Measurements from ENCODE around the gene PDE9A.

Gene PDE9A

DNA sequence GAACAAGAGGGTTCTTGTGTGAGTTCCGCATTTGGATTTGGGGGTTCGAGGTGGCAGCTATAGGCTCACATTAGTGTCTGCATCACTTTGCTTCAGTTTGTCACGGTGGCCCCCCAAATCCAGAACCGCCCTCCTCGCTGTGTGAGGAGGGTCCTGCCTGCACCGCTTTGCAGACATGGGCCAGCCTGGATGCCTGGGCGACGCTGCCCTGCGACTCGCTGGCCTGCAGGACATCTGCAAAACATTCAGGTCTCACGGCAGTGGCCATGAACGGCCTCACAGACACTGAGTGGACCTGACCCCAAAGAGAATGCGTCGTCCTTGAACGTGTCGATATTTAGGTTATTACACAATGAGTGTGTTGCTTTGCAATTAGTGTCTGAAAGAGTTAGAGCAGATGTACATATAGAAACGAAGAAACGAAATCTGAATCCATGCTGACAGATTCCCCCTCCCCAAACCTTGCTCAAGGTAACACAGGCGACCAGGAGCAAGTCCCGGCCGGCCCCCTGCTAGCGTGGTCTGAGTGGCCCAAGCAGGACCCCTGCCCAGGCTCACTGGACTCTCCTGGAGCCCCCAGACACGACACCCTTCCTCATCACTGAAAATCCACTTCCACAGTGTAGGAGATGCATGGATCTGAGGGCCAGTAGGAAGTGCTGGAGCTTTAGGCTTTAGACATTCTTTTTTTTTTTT lies 20.4 kb downstream of the PDE9A start:
- DNase-seq, result no peak

- no peak for DNase-seq
Observed at GRCh38 chr21:42674351-42674940, 21.0 kb downstream of the PDE9A start.

DNA sequence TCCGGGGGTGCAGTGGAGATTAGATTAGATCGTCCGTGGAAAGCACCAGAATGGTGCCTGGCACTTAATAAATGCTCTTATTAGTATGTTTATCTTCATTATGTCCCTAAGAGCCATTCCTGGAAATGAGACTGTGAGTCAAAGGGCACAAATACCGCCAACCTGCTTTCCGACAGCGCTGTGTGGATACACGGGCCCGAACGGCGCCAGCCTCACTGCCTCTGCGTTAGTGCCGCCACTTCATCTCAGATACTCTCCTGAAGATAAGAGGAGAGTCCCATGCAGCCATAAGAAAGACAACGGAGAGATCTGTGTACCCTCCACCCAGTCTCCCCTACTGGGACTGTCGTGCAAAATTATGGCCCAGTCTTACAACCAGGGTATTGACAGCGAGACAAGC lies 22.0 kb downstream of the PDE9A start:
- no peak for DNase-seq

GRCh38 chr21:42676808-42677207 lies 23.4 kb downstream of the PDE9A start:
- no peak for DNase-seq

GRCh38 chr21:42677339-42678321 lies 24.2 kb downstream of the PDE9A start:
- DNase-seq, result no peak

GRCh38 chr21:42678618-42679295 lies 25.3 kb downstream of the PDE9A start:
- no peak for DNase-seq

DNA sequence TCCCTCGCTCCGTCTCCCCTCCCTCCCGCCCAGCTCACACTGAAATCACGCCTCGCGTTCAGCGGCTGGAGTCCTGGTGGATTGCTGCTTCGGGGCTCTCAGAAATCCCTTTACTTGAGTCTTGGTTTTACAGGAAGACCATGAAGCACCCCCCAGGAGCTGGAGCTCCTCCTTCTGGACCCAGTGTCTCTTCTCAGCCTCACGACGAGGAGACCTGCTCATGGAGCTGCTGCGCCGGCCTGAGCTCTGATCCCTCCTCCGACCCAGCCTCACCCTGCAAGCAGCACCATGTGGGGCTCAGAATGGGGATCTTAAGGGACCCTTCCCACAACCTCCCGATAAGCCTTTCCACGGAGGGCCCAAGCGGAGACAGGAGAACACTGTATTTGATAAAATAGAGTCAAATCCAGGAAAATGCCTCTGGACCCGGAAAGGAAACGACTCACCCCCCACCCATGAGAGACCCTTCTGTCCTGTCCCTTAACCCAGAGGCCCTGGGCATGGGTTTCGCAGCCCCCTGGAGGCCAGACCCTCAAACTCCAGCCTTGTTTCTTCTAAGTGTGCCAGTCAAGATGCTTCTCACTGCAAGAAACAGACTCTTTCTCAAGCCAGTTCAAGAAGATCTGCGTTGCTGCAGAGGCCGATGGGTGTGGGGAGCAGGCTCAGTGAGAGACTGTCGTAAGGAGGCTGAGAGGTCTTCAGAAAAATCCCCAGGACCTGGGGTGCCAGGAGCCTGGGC lies 26.1 kb downstream of the PDE9A start:
- DNase-seq, result no peak

GRCh38 chr21:42680058-42680330 lies 26.6 kb downstream of the PDE9A start:
- DNase-seq, result no peak

DNA sequence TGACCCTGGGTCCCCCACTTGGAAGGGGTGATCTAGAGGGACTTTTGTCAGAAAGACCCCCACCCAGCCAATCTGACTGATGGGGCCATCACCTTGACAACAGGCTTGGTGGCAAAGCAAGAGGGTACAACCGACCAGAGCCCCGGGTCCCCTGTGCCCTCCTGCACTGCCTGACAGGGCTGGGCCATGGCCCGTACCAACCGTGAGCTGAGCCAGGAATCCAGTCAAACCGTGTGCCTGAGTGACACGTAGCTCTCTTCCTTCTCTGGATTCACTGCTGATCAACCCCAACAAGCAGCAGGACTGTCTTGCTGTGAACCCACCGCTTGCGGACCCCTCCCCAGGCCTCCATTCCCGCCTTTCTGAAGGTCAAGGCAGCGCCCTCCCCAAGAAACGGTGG lies 27.0 kb downstream of the PDE9A start:
- no peak for DNase-seq

- no peak for DNase-seq
Observed at GRCh38 chr21:42681296-42682206, 28.1 kb downstream of the PDE9A start.

DNA sequence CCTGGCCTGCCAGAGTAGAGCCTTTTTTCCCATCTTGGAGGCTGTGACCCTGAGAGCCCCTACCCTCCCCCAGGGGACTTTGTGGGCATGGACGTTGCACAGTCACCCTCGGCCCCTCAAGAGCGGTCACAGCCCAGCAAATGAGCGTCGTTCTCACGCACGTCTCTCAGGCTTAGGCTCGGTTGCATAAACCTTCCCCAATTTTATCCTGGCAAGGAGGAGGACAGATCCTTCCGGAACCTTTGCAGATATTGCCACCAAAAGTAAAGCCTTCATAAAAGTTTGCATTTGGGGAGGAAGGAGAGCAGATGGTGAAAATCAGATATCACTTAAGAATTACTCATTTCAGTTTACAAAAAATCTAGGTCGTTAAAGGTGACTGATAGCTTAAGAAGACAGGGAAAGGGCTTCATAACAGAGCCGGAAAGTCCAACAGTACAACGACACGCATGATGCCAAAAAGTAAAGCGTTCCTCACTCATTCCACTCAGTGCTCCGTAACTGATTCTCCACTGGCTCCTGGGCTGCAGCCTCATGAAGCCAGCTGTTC lies 29.3 kb downstream of the PDE9A start:
- DNase-seq, result no peak

DNA sequence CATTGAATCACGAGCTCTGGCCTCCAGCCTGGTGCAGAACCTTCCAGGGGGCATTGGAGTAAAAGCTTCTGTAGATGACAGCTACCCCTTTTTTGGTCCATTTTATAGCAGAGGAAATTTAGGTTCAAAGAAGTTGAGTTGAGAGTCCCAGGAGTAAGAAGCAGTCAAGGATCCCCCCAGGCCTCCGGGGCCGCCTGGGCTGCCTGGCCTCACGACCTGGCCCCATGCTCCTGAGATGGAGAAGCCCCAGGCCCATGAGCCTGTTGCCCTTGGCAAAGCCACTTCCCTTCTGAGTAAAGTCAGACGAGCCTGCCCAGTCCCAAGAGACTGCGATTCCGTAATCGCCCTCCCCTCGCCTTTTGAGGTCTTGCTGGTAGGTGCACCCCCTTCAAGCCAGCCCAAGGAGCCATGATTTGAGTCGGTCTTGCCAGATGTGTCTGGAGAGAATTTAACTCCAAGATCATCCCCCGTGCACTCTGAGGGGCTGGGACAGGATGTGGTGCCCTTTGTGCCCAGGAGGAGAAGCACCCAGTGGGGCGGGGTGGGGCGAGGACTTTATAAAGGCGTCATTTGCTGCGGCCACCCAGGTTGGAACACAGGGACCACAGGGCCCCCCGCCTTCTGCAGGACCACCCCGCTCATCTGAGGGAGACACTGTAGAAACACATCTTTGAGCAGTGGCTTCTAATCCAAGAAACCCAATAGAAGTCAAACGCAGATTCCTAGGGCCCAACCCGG lies 30.1 kb downstream of the PDE9A start:
- no peak for DNase-seq

GRCh38 chr21:42684109-42684916 lies 30.9 kb downstream of the PDE9A start:
- peak; percentile 36 for DNase-seq

- DNase-seq, result no peak
Observed at GRCh38 chr21:42685036-42685435, 31.6 kb downstream of the PDE9A start.

DNA sequence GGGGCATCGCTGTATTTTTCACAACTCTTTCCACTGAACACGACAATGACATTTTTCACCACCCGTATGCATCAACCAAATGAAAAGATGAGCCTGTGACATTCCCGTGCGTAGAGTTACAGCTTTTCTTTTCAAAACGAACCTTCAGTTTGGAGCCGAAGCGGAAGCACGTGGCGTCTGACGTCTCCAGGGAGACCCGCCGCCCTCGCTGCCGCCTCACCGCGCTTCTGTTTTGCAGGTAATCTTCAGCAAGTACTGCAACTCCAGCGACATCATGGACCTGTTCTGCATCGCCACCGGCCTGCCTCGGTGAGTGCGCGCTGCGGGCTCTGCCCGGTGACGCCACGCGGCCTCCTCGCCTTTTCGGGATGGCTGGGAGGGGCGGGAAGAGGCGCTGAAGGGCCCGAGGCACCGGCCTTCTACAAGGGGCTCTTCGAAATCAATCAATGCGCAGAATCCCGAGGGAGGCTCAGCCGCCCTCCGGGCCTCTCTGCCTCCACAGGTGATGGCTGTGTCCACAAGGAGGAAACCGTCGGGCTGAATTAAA lies 32.6 kb downstream of the PDE9A start:
- no peak for DNase-seq

DNA sequence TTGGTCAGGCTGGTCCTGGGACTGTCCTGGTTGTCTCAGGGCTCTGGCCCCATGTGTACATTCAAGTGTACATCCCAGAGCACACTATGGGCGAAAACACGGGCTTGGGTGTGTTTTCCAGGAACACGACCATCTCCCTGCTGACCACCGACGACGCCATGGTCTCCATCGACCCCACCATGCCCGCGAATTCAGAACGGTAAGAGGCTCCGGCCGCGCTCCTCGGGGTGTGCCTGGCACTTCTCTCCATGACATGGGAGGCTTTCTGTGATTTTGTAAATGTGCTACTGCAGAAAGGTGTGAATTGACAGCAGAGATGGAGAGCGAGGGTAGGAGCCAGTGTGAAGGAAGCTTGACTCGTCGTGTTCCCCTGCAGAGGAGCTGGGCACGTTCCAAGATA lies 34.4 kb downstream of the PDE9A start:
- no peak for DNase-seq

DNA sequence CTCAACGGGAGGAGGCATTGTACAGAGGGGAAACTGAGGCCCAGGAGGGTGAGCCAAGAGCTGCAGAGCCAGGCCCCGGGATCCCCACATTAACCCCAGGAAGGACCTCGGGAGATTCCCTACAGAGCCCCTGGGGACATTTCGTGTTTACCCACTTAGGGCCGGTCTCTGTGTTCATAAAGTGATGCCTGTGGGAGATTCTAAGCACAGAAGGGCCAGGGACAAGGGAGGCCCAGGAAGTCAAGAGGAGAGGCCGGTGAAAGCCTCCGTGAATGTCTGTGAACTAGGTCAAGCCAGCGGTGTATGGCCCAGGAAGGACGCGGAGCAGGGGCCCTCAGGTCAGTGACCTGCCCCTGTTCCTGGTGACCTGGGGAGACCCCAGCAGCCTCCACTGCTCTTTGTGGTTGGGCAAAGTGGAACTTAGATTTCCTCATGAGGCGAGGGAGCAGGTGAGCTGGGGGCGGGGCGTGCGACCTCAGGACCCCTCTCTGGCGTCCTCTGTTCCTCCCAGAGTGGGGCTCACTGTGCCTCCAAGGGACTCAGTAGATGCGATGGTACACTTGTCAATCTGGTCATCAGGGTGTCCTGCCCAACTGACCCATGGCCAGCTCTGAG lies 34.9 kb downstream of the PDE9A start:
- no peak for DNase-seq

- DNase-seq, result no peak
Observed at GRCh38 chr21:42688841-42689371, 35.5 kb downstream of the PDE9A start.

- DNase-seq, result no peak
Observed at GRCh38 chr21:42690586-42690985, 37.2 kb downstream of the PDE9A start.

Measured in activated CD8-positive, alpha-beta memory T cell treated with anti-CD3 and anti-CD28 coated beads, Interleukin-2, amount 50 U/mL, for 4 hours (primary cell).